Thyroid gland (tissue), 4 donors: ENCODE measurements around the gene VSTM4. TPM values are rescaled to one million over a fixed set of nuclear protein-coding genes. Genes with fewer than 3 reads are reported as not detected.

ENCODE experiments used
- DNase-seq, 2 donors: peaks; one replicate each; pipeline ENCODE4 v3.0.0-alpha.2; 2019
- H3K27ac ChIP-seq, 3 donors: fragments of 200-600 bp; sonication (generic); 1 replicate in 2 of 3; 2 replicates in 1 of 3; pipeline ENCODE4 v1.5.1; 2016 to 2019; ENCODE audit warnings: mild to moderate bottlenecking in 1 of 3, moderate library complexity in 1 of 3
- H3K27me3 ChIP-seq: fragments of 200-600 bp; sonication (generic); one replicate; pipeline ENCODE4 v1.5.1; 2019
- H3K36me3 ChIP-seq, 2 donors: fragments of 200-600 bp; sonication (generic); one replicate each; pipeline ENCODE4 v1.5.1; 2016 to 2019
- H3K4me1 ChIP-seq, 2 donors: fragments of 200-600 bp; sonication (generic); one replicate each; pipeline ENCODE4 v1.5.1; 2017 to 2019
- H3K4me3 ChIP-seq, 3 donors: fragments of 200-600 bp; sonication (generic); replicated peaks in 1 of 3; 1 replicate in 2 of 3; 2 replicates in 1 of 3; pipeline ENCODE4 v1.5.1; 2016; ENCODE audit warnings: mild to moderate bottlenecking in 1 of 3
- H3K9me3 ChIP-seq: fragments of 200-600 bp; sonication (generic); one replicate; pipeline ENCODE4 v1.5.1; 2017
- CTCF ChIP-seq, 6 experiments: fragments of 200-600 bp in 3 of 6; fragments of 450-650 bp in 3 of 6; sonication (generic) in 3 of 6; IDR thresholded peaks; one replicate each; pipeline ENCODE4 v1.5.1; 2016 to 2019; ENCODE audit warnings: antibody characterized with exemption in 6 of 6, mild to moderate bottlenecking in 2 of 6, inconsistent platforms in 1 of 6, moderate library complexity in 1 of 6
- POLR2A ChIP-seq, 2 donors: fragments of 450-650 bp; IDR thresholded peaks; one replicate each; pipeline ENCODE4 v1.6.1; 2017; ENCODE audit warnings: antibody characterized with exemption in 2 of 2, mild to moderate bottlenecking in 2 of 2, moderate library complexity in 1 of 2
- WGBS, 2 donors: methylation state at CpG; one replicate each; pipeline ENCODE4 v1.1.5; 2017; 5-methylcytosine and 5-hydroxymethylcytosine counted together
- intact Hi-C: fragments of 100-400 bp; cut with DNase I; formaldehyde crosslinking; loops from one replicate; pipeline ENCODE4 v1.15.1; 2023
- total RNA-seq, 4 donors: library from RNA; depleted of rRNA; stranded (reverse); fragments of >200 nt; gene quantifications; one replicate each; pipeline ENCODE4 v1.2.3, GENCODE V29; 2016

VSTM4 gene
- total RNA-seq, 4 donors from 2014 or later, result 42.9 to 220 (median 142) TPM

GRCh38 chr10:49131507-49132361 is 16.4 kb upstream of the VSTM4 start:
- no peaks in the 10 kb centered on the region for H3K27me3 ChIP-seq
- H3K9me3 ChIP-seq, result no peaks in the 10 kb centered on the region
- no peak overlapping the region for H3K4me3 ChIP-seq
- no peak for DNase-seq
- H3K36me3 ChIP-seq, result no peaks in the 10 kb centered on the region
- no peak overlapping the region for H3K27ac ChIP-seq
- intact Hi-C loops, result no loop called here
- TF ChIP-seq POLR2A (IDR thresholded peaks at IDR 0.05), result no peak
- TF ChIP-seq CTCF (IDR thresholded peaks at IDR 0.05), result no peak
- 91 to 93% methylated on average over 22 of the region's 37 CpGs for WGBS, 2 donors
- H3K4me1 ChIP-seq, result peaks cover 5 to 9% of the 10 kb centered on the region in 2 donors

- Histone ChIP-seq H3K4me3 (no peak overlapping the region), H3K4me1 (no peaks in the 10 kb centered on the region), H3K27me3 (no peaks in the 10 kb centered on the region), H3K36me3 (no peaks in the 10 kb centered on the region), H3K9me3 (no peaks in the 10 kb centered on the region), H3K27ac (no peak overlapping the region)
- TF ChIP-seq CTCF (IDR thresholded peaks at IDR 0.05) (no peak), POLR2A (IDR thresholded peaks at IDR 0.05) (no peak)
- intact Hi-C loops, result no loop called here
- no peak for DNase-seq
- WGBS, 2 donors, result 94 to 97% methylated on average over 1 of the region's 1 CpG
These were observed 14.1 kb upstream of the VSTM4 start for GRCh38 chr10:49129376-49129775.

- WGBS, 2 donors, result 91% methylated on average over 4 of the region's 4 CpGs
- DNase-seq, result no peak
- no peaks in the 10 kb centered on the region for H3K4me1 ChIP-seq
These were observed 13.5 kb upstream of the VSTM4 start for GRCh38 chr10:49128854-49129253.

GRCh38 chr10:49123981-49124950 is 8.9 kb upstream of the VSTM4 start:
- Histone ChIP-seq H3K27me3 (no peaks in the 10 kb centered on the region), H3K27ac (no peak overlapping the region), H3K9me3 (no peaks in the 10 kb centered on the region), H3K4me3 (no peak overlapping the region), H3K4me1 (no peaks in the 10 kb centered on the region), H3K36me3 (no peaks in the 10 kb centered on the region)
- TF ChIP-seq CTCF (IDR thresholded peaks at IDR 0.05) (no peak), POLR2A (IDR thresholded peaks at IDR 0.05) (no peak)
- DNase-seq, result no peak
- WGBS, 2 donors, result 79 to 88% methylated on average over 7 of the region's 7 CpGs
- intact Hi-C loops, result no loop called here

More at GRCh38 chr10:49128854-49129253, 13.5 kb upstream of the VSTM4 start:
- no peaks in the 10 kb centered on the region for H3K36me3 ChIP-seq
- no peak overlapping the region for H3K27ac ChIP-seq
- intact Hi-C loops, result no loop called here
- no peaks in the 10 kb centered on the region for H3K9me3 ChIP-seq
- no peak for TF ChIP-seq POLR2A (IDR thresholded peaks at IDR 0.05)
- no peak for TF ChIP-seq CTCF (IDR thresholded peaks at IDR 0.05)
- H3K27me3 ChIP-seq, result no peaks in the 10 kb centered on the region
- H3K4me3 ChIP-seq, result no peak overlapping the region
